Fibroblast of pulmonary artery (primary cell): Measurements from ENCODE around the gene THEMIS.
A peak's percentile ranks its signal among the peaks of the same experiment; 100 is the strongest.
"Not testable (repeated sequence)": the region's sequence is repeated elsewhere in the genome, so short reads cannot be mapped to it uniquely, and the experiment has no call there.

Source experiments
- DNase-seq: peaks from one replicate; pipeline ENCODE4 v3.0.0-alpha.2; 2010; ENCODE audit warnings: low read depth
- H3K4me3 ChIP-seq: replicated peaks from 2 replicates; pipeline ENCODE4 v1.5.1; 2011; ENCODE audit warnings: low read depth, mild to moderate bottlenecking, control low read depth, low read length, moderate library complexity
- TF ChIP-seq, protein P1 (sequence below): IDR thresholded peaks from 2 replicates; pipeline ENCODE4 v1.5.1; 2011; ENCODE audit warnings: mild to moderate bottlenecking, control low read depth, low read length, inconsistent platforms; ENCODE audit errors: missing control alignments

The THEMIS gene

DNA sequence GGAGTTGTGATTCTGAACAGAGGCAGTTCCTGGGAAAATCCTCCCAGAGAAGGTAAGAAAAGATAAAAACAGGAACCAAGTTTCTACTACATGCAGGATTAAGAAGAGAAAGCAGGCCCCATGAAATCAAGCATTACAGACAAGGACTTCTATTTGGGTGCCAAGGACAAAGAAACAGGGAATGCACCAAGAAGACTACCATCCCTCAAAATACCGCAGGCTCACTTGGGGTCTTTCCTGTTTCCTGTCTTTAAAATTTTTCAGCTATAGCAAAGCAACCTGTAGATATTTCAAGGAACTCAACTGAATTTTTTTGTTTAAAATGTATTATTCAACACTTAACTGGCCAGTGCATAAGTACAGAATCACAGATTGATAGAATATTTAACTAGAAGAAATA lies 107.5 kb downstream of the THEMIS start:
- no peak overlapping the region for H3K4me3 ChIP-seq
- TF ChIP-seq, protein P1, sequence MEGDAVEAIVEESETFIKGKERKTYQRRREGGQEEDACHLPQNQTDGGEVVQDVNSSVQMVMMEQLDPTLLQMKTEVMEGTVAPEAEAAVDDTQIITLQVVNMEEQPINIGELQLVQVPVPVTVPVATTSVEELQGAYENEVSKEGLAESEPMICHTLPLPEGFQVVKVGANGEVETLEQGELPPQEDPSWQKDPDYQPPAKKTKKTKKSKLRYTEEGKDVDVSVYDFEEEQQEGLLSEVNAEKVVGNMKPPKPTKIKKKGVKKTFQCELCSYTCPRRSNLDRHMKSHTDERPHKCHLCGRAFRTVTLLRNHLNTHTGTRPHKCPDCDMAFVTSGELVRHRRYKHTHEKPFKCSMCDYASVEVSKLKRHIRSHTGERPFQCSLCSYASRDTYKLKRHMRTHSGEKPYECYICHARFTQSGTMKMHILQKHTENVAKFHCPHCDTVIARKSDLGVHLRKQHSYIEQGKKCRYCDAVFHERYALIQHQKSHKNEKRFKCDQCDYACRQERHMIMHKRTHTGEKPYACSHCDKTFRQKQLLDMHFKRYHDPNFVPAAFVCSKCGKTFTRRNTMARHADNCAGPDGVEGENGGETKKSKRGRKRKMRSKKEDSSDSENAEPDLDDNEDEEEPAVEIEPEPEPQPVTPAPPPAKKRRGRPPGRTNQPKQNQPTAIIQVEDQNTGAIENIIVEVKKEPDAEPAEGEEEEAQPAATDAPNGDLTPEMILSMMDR, result no peak
- DNase-seq, result no peak

DNA sequence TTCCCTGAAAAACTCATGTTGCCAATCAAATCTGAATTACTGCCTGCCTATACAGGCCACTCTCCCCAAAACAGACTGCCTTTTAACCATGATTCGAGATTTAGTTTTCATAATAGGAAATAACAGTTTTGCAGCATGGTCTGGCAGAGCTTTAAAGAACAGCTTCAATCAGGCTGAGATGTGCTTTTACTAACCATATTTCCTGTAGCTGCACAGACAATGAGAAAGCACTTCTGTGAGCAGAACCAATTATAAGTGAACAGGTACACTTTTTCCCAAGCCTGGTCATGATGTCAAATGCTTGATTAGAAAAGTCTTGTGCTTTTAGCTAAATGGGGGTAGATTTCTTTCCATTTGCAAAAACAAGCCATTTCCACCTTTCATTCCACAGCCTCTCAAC lies 108.2 kb downstream of the THEMIS start:
- TF ChIP-seq, protein P1, result no peak
- DNase-seq, result no peak
- H3K4me3 ChIP-seq, result no peak overlapping the region

DNA sequence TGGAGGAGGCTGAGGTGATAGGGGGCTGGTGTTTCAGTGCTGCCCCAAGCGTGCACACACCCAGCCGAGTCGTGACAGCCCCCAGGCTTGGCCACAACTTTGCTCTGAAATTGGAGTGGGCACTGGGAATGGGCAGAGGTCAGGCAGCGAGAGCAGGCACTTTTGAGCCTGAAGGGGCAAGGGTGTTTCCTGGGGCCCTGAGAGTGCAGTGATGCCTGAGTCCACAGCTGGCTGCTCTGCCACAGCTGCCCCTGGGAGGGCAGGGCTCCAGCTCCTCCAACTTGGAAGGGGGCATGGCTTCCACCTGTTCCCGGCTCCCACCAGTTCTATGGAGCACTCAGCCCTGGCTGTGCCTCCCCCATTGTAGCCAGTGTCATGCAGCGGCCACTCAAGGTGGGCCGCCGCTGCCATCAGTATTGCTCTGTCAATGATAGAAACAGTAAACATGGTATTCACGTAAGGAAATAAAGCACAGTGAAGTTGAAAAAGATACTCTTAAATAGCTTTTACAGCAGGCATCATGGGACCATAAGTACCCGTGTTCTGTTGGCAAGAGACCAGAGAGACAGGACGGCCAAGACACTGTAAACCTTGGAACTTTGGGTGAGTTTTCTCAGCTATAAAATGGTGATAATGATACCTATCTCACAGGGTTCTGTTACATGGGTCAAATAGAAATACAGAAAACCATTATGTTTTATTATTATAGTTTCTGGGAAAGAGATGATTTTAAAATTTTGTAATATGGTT lies 108.9 kb downstream of the THEMIS start:
- H3K4me3 ChIP-seq, result no peak overlapping the region
- no peak for DNase-seq
- TF ChIP-seq, protein P1, result no peak

DNA sequence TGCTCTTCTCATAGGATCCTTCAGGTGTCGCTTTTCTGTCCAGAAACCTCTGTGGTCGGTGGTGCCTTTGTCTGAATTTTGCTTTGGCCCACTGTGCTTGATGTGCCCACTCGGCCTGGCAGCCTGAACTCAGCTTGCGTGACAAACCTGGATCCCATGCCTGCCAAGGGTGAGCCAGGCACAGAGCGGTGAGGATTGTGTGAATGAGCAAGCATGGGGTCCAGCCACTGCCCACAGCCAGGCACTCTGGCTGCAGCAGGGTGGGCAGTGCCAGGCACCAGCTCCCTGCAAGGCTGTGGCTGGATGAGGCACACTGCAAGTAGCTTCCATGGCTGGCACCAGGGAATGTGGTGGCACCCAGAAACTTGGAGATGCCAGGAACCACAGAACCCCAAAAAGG lies 110.3 kb downstream of the THEMIS start:
- TF ChIP-seq, protein P1, result no peak

DNA sequence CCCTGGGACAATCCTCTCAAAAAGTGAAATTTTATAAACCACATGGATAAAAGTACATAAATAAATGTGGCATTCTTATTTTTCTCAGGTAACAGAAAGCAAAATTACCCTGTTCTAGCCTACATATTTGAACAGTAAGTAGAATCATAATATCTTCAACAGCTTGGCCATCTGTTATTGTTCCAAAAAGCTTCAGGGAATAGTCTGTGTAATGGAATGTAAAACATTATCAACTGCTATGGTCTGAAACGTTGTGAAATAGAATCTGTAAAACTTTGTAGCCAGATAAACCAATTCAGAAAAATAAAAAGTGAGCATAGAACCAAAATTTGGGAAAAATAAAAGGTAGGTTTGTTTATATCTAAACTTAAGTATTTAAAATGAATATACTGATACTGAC lies 114.7 kb downstream of the THEMIS start:
- peak; percentile 3 for DNase-seq

More for the DNA sequence above, 110.3 kb downstream of the THEMIS start:
- DNase-seq, result no peak
- H3K4me3 ChIP-seq, result no peak overlapping the region

DNA sequence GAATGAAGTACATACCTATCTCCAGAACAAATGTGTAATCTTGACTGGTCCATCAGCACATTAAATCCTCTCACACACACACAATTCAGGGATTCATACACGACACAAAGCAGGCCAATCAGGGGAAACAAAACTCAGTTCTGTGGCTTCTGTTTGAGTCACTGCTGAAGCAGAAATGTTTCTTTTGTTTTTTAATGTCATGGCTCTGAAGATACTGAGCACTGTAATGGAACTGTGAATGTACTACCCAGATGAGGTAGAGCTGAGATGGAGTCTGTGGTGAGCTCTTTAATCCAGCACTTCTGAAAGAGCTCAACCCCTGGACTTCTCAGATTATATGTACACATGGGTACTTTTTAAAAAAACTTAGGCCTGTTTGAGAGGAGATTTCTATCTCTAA lies 116.4 kb downstream of the THEMIS start:
- DNase-seq, result no peak
- no peak overlapping the region for H3K4me3 ChIP-seq
- TF ChIP-seq, protein P1, result no peak

More for the DNA sequence above, 114.7 kb downstream of the THEMIS start:
- H3K4me3 ChIP-seq, result no peak overlapping the region
- TF ChIP-seq, protein P1, result no peak

DNA sequence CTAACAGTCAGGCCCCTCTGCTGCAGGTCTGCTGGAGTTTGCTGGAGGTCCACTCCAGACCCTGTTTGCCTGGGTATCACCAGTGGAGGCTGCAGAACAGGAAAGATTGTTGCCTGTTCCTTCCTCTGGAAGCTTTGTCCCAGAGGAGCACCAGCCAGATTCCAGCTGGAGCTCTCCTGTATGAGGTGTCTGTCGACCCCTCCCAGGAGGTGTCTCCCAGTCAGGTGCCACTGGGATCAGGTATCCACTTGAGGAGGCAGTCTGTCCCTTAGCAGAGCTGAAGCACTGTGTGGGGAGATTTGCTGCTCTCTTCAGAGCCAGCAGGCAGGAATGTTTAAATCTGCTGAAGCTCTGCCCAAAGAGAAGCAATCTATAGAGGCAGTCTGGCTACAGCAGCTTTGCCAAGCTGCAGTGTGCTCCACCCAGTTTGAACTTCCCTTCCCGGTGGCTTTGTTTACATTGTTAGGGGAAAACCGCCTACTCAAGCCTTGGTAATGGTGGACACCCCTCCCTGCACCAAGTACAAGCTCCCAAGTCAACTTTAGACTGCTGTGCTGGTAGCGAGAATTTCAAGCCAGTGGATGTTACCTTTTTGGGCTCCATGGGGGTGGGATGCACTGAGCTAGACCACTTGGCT lies 119.1 kb downstream of the THEMIS start:
- not testable (repeated sequence) for H3K4me3 ChIP-seq, DNase-seq
